GM21723 (cell line): ENCODE results near the gene EGR4.
"Not testable (repeated sequence)": the region's sequence is repeated elsewhere in the genome, so short reads cannot be mapped to it uniquely, and the experiment has no call there.

Experiments
- ATAC-seq: cut with Tn5 transposase; IDR thresholded peaks from one replicate; pipeline ENCODE4 v1.9.1; 2021; ENCODE audit warnings: mild to moderate bottlenecking, moderate library complexity; ENCODE audit not compliant: unreplicated experiment

The EGR4 gene

GRCh38 chr2:73264332-73264606, 29.1 kb downstream of the EGR4 start:
- no peak for ATAC-seq

- no peak for ATAC-seq
Observed at GRCh38 chr2:73263540-73264331, 29.6 kb downstream of the EGR4 start.

GRCh38 chr2:73262691-73263429, 30.5 kb downstream of the EGR4 start:
- ATAC-seq: not testable (repeated sequence)

- ATAC-seq: no peak
Observed at GRCh38 chr2:73262108-73262651, 31.2 kb downstream of the EGR4 start.

GRCh38 chr2:73260338-73260984, 32.9 kb downstream of the EGR4 start:
- ATAC-seq: no peak

GRCh38 chr2:73259704-73260337, 33.5 kb downstream of the EGR4 start:
- ATAC-seq: no peak

GRCh38 chr2:73259276-73259675, 34.1 kb downstream of the EGR4 start:
- ATAC-seq: no peak

GRCh38 chr2:73258913-73259215, 34.5 kb downstream of the EGR4 start:
- ATAC-seq: no peak

GRCh38 chr2:73258186-73258912, 35.0 kb downstream of the EGR4 start:
- ATAC-seq: no peak

- no peak for ATAC-seq
Observed at GRCh38 chr2:73257425-73258125, 35.8 kb downstream of the EGR4 start.

GRCh38 chr2:73257021-73257420, 36.3 kb downstream of the EGR4 start:
- ATAC-seq: no peak

- ATAC-seq: no peak
Observed at GRCh38 chr2:73256618-73256922, 36.8 kb downstream of the EGR4 start.

- no peak for ATAC-seq
Observed at GRCh38 chr2:73255907-73256617, 37.3 kb downstream of the EGR4 start.

GRCh38 chr2:73255007-73255644, 38.2 kb downstream of the EGR4 start:
- no peak for ATAC-seq

GRCh38 chr2:73254343-73255006, 38.9 kb downstream of the EGR4 start:
- no peak for ATAC-seq

- no peak for ATAC-seq
Observed at GRCh38 chr2:73253901-73254300, 39.4 kb downstream of the EGR4 start.

GRCh38 chr2:73253400-73253799, 39.9 kb downstream of the EGR4 start:
- ATAC-seq: no peak

GRCh38 chr2:73252238-73253027, 40.9 kb downstream of the EGR4 start:
- ATAC-seq: no peak
